Panc1 (cell line): ENCODE results near the gene CCDC152. TPM values are rescaled to one million over a fixed set of nuclear protein-coding genes. Genes with fewer than 3 reads are reported as not detected.

Experiments
- ATAC-seq: fragments of 200-7000 bp; cut with Tn5 transposase; 2 replicates; pipeline ENCODE4 v1.9.1; 2020; ENCODE audit warnings: mild to moderate bottlenecking, moderate library complexity
- BruUV-seq: library from RNA; stranded (reverse); fragments of 400-500 nt; replicated peaks from 2 replicates; lab custom pipeline; 2021; lab: Mats Ljungman, UMichigan
- CTCF ChIA-PET: fragments of 300-600 bp; sonication (Branson Sonifier 250); formaldehyde crosslinking; loops from one replicate; lab custom pipeline; 2022; ENCODE audit warnings: antibody characterized with exemption; lab: Charles Lee
- POLR2A ChIA-PET: fragments of 300-600 bp; sonication (Branson Sonifier 250); formaldehyde crosslinking; loops from one replicate; lab custom pipeline; 2022; ENCODE audit warnings: antibody characterized with exemption; lab: Charles Lee
- DNase-seq: peaks from one replicate; pipeline ENCODE4 v3.0.0-alpha.2; 2010; ENCODE audit warnings: low read depth, low spot score
- H3K27ac ChIP-seq: 2 replicates; pipeline ENCODE4 v1.5.1; 2011; ENCODE audit warnings: mild to moderate bottlenecking, low read length, inconsistent platforms
- H3K27me3 ChIP-seq: fragments of 200-500 bp; sonication (Bioruptor generic); 2 replicates; pipeline ENCODE4 v1.6.0; 2014; ENCODE audit warnings: low read length, inconsistent platforms; ENCODE audit not compliant: control insufficient read depth, insufficient read depth
- H3K36me3 ChIP-seq: fragments of 200-500 bp; sonication (Bioruptor generic); 2 replicates; pipeline ENCODE4 v1.5.1; 2014; ENCODE audit warnings: inconsistent platforms, mild to moderate bottlenecking, low read length, moderate library complexity; ENCODE audit not compliant: control insufficient read depth, insufficient read depth
- H3K4me1 ChIP-seq: 2 replicates; pipeline ENCODE4 v1.5.1; 2011; ENCODE audit warnings: inconsistent platforms, mild to moderate bottlenecking, low read length, moderate library complexity; ENCODE audit not compliant: control insufficient read depth, insufficient read depth
- H3K4me3 ChIP-seq, 2 experiments: 2 replicates each; pipeline ENCODE4 v1.5.1; 2011 to 2012; ENCODE audit warnings: low read depth in 2 of 2, low read length in 2 of 2, mild to moderate bottlenecking in 2 of 2, inconsistent platforms in 1 of 2, moderate library complexity in 1 of 2
- H3K9me3 ChIP-seq: fragments of 200-500 bp; sonication (Bioruptor generic); 2 replicates; pipeline ENCODE4 v1.5.1; 2014; ENCODE audit warnings: low read depth, mild to moderate bottlenecking, inconsistent platforms, low read length, moderate library complexity; ENCODE audit not compliant: control insufficient read depth, insufficient read depth
- CTCF ChIP-seq: fragments of 450-650 bp; IDR thresholded peaks from 2 replicates; pipeline ENCODE4 v1.5.1; 2017; ENCODE audit warnings: mild to moderate bottlenecking
- POLR2AphosphoS5 ChIP-seq: IDR thresholded peaks from 2 replicates; pipeline ENCODE4 v1.6.1; 2012; ENCODE audit warnings: mild to moderate bottlenecking, low read depth, low read length, moderate library complexity
- REST ChIP-seq, 2 experiments: IDR thresholded peaks; 2 replicates each; pipeline ENCODE4 v1.6.1; 2011 to 2012; ENCODE audit warnings: low read depth in 2 of 2, control low read depth in 1 of 2, low read length in 1 of 2, mild to moderate bottlenecking in 1 of 2, moderate library complexity in 1 of 2; ENCODE audit not compliant: insufficient read depth in 1 of 2
- SIN3A ChIP-seq: IDR thresholded peaks from 2 replicates; pipeline ENCODE4 v1.6.1; 2012; ENCODE audit warnings: low read depth, mild to moderate bottlenecking, low read length, moderate library complexity, borderline replicate concordance; ENCODE audit not compliant: insufficient read depth
- TCF7L2 ChIP-seq: IDR thresholded peaks from 2 replicates; pipeline ENCODE4 v1.6.1; 2011; ENCODE audit warnings: mild to moderate bottlenecking, low read depth, low read length, inconsistent platforms
- in situ Hi-C: cut with HindIII; loops from 2 replicates; pipeline ENCODE4 v1.10.0; 2016; ENCODE audit warnings: low sequenced_read_pairs, low pct_unique_long_range_greater_than_20kb
- intact Hi-C: fragments of 100-400 bp; cut with micrococcal nuclease; formaldehyde crosslinking; loops from one replicate; pipeline ENCODE4 v1.10.0; 2022; ENCODE audit not compliant: unreplicated experiment
- total RNA-seq: library from RNA; stranded (reverse); gene quantifications from one replicate; pipeline ENCODE4 v1.2.1, GENCODE V29; 2021; ENCODE audit not compliant: unreplicated experiment

Gene CCDC152
- total RNA-seq, 1 experiment from 2014 or later, result not detected

- TF ChIP-seq REST (IDR thresholded peaks at IDR 0.05; ENCODE audit: insufficient read depth in 1 of 2, low read depth in 2 of 2, low read length in 1 of 2) (no peak), TCF7L2 (no peak), SIN3A (no peak), POLR2AphosphoS5 (no peak), CTCF (no peak)
- Histone ChIP-seq H3K27ac (no peak overlapping the region), H3K27me3 (no peaks in the 10 kb centered on the region), H3K36me3 (no peaks in the 10 kb centered on the region), H3K4me3 (no peak overlapping the region), H3K4me1 (no peaks in the 10 kb centered on the region), H3K9me3 (no peaks in the 10 kb centered on the region)
- in situ Hi-C loops, result no loop called here
- no TSS peak for BruUV-seq
- no peak for DNase-seq
- ChIA-PET POLR2A (no interaction called here), CTCF (no interaction called here)
- ATAC-seq, result no peak
- intact Hi-C loops, result no loop called here
Measured at GRCh38 chr5:42745856-42746255, 10.8 kb upstream of the CCDC152 start.

- Histone ChIP-seq H3K4me1 (no peaks in the 10 kb centered on the region), H3K36me3 (no peaks in the 10 kb centered on the region), H3K27me3 (no peaks in the 10 kb centered on the region), H3K4me3 (no peak overlapping the region), H3K27ac (no peak overlapping the region), H3K9me3 (no peaks in the 10 kb centered on the region)
- TF ChIP-seq TCF7L2, result no peak
- no peak for TF ChIP-seq SIN3A
- TF ChIP-seq CTCF, result no peak
- TF ChIP-seq REST (IDR thresholded peaks at IDR 0.05; ENCODE audit: insufficient read depth in 1 of 2, low read depth in 2 of 2, low read length in 1 of 2), result no peak
- no peak for TF ChIP-seq POLR2AphosphoS5
- CTCF ChIA-PET, result no interaction called here
- intact Hi-C loops (no loop called here), in situ Hi-C loops (no loop called here)
- DNase-seq (no peak), ATAC-seq (no peak)
- BruUV-seq, result no TSS peak
- POLR2A ChIA-PET, result no interaction called here
Measured at GRCh38 chr5:42749020-42749419, 7.6 kb upstream of the CCDC152 start.
